Fibroblast of peridontal ligament (primary cell): Measurements from ENCODE around the gene FBXL2.
A peak's percentile ranks its signal among the peaks of the same experiment; 100 is the strongest.
"Not testable (repeated sequence)": the region's sequence is repeated elsewhere in the genome, so short reads cannot be mapped to it uniquely, and the experiment has no call there.

Experiments
- DNase-seq: peaks from one replicate; pipeline ENCODE4 v3.0.0-alpha.2; 2010; ENCODE audit errors: extremely low read depth

Gene FBXL2

GRCh38 chr3:33317963-33318709, 40.9 kb downstream of the FBXL2 start:
- no peak for DNase-seq

DNA sequence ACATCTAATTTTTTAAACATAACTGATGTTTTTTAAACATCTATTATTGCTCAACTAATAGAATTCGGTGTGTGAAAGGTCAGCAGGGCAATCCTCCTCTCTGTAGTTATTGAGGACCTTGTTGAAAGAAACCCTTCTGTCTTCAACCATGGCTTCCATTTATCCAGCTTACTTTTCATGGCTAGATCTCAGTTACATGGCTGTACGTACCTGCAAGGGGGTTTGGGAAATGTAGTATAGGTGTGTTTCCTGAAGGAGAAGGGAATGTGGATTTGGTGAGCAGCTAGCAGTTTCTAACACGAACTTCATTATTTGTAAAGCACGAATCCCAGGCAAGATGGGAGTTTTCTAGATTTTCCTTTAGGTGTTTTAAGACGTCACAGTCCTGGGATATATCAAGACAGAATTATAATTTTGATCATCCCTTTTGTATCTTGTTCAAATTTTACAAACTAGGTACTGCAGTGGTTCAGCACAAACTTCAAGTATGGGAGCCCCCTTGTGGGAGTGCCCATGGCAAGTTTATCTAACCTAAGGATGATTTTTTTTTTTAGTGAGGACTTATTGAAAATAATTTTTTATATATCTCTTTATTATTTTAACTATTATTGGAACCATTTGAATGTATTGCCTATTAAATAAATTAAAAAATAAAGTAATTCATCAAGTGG, 41.6 kb downstream of the FBXL2 start:
- DNase-seq: peak; percentile 25

DNA sequence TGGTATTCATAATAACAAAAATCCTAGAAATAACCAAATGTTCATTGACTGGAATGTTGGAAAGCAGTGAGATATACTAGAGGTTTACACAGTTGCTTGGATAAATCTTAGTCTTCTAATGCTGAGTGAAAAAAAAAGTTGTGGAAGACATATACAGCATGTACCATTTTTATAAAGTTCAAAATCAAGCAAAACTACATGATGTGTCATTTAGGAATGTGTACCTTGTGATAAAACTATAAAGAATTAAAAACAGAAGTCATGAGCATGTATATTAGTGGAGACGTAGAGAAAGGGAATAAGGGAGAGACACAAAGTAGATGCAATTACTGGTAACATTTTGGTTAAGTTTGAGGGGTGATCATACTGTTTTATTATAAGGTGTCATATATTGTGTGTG, 45.2 kb downstream of the FBXL2 start:
- no peak for DNase-seq

DNA sequence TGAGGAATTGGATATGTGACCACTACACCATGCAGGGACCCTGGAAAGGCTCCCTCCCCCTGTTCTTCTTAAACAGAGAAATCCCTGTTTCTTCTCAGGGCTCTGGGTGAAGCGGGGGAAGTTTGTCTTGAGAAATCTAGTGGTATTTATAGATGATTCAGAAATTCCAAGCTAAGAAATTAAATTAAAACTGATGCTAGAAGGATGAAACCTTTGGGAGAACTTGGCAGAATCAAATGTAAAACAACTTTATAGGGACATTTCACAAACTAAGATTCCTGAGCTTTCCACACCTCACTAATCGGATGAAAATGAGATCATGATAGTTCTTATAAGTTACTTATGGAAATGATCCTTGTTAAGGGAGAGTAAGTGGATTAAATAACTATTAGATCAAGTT, 54.2 kb downstream of the FBXL2 start:
- DNase-seq: peak; percentile 85

GRCh38 chr3:33334364-33334763, 57.1 kb downstream of the FBXL2 start:
- DNase-seq: no peak

DNA sequence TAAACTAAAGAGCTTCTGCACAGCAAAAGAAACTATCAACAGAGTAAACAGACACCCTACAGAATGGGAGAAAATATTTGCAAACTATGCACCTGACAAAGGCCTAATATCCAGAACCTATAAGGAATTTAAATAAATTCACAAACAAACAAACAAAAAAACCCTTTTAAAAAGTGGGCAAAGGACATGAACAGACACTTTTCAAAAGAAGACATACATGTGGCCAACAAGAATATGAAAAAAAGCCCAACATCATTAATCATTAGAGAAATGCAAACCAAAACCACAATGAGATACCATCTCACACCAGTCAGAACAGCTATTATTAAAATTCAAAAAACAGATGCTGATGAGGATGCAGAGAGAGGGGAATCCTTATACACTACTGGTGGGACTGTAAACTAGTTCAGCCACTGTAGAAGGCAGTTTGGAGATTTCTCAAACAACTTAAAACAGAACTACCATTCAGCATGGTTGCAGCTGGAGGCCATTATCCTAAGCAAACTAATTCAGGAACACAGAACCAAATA, 61.8 kb downstream of the FBXL2 start:
- DNase-seq: not testable (repeated sequence)

DNA sequence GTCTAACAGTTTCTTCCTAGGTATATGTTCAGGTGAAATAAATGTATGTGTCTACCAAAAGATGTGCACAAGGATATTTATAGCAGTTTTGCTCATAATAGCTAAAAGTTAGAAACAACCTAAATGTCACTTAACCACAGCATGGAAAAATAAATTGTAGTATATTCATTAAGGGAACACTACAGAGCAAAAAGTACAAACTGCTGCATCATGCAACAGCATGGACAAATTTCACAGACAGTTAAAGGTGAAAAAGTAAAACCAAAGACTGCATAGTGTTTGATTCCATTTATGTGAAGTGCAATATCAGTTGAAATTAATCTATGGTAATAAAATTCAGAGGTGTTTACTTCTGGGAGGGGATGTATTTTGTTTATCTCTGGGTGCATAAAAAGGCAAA, 62.5 kb downstream of the FBXL2 start:
- no peak for DNase-seq

DNA sequence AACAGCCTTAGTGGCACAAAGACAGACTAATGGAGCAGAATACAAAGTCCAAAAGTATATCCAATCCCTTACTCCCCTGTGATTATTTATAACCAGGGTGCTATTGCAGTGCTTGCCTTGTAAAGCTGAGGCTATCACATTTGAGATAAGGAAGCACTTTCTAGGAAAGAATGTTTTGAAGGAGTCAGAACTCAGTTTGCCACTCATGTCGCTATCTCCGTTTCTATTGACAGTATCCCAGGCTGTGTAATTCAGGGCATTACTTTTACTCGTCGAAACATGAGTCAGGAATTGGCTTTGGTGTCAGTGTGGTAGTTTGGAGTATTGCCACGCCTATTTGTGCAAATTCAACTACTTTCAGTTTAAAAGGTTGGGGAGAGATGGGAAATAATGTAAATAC, 78.4 kb downstream of the FBXL2 start:
- DNase-seq: peak; percentile 56

GRCh38 chr3:33358172-33358781, 81.0 kb downstream of the FBXL2 start:
- DNase-seq: peak; percentile 32

DNA sequence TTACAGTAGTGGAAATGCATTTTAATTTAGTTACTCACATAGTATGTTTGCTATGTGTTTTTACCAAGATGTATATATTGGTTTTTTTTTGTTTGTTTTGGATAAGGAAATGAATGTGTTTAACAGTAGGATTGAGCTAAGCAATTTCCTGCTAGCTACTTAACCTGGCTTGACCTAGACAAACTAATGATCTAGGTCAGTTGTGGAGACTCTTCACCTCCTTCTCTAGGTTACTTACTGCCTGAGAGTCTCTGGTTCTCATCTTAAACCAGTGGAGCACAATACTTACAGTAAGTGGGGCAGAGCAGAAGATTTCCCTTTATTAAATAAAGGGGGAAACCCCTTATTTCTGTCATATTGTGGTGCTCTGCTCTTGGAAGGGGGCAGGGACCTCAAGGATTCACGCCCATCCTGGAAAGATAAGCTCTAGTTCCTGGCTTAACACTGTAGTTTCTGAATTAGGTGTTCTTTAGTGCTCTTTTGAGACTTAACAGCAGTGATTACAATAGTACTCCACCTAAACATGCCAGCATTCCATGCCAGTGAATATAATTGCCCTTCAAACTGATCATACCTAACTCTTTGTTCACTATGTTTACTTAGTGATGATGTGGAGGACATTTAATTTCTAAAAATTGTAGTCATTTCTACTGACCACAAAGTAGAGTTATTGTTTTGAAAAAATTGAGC, 83.0 kb downstream of the FBXL2 start:
- DNase-seq: peak; percentile 65

- DNase-seq: no peak
Measured at GRCh38 chr3:33363113-33363800, 86.0 kb downstream of the FBXL2 start.

DNA sequence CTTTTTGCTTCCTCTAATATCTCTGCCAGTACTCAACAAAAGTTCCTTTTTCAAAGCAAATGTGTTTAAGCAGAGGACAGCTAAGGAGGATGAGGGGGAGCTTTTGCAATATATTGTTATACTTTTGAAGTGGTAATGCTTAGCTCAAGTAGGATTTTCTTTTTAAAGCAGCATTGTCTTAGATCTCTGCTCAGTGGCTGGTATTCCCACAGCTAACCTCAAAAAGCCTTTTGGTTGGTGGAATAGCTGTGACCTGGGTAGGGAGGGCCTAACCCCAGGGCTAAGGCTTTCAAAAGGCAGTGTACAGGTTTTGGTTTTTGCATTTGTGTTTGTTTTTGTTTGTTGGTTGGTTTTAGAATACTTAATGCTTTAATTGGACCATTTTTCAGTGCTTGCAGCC, 86.8 kb downstream of the FBXL2 start:
- DNase-seq: no peak

GRCh38 chr3:33364531-33365128, 87.4 kb downstream of the FBXL2 start:
- DNase-seq: peak; percentile 67

DNA sequence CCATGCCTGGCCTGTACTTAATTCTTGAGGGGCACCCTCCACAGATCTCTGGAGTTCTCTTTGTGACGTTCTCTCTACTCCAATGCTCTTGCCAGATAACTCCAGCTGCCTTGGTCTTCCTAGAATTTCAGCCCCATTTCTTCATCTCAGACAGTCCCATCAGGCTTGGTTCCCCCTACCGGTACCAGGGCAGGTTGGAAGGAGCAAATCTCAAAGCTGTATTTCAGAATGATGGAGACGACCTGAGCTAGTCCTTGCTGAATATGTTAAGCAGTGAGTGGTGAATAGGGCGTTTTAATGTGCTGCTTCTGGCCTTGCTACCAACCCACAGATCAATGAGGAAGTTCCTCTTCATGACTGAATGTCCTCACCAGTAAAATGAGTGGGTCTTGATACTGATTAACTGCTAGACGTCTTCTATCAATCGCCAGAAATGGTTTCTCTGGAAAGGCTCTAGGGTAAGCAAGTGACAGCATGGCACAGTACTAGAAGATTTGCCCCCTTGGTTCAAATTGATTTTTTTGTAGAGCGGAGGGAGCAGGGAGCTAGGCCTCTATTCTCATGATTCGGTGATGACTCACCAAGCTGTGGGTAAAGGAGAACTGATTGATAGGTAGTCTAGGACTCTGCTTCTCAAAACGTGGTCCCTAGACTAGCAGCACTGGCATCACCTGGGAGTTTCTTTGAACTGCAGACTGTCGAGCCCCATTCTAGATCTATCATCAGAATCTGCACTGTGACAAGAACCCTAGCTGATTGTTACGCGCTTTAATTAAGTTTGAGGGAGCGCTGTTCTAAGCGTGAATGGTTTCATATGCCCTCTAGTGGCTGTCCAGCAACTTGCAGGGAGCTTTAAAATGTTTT, 95.2 kb downstream of the FBXL2 start:
- DNase-seq: peak; percentile 78

DNA sequence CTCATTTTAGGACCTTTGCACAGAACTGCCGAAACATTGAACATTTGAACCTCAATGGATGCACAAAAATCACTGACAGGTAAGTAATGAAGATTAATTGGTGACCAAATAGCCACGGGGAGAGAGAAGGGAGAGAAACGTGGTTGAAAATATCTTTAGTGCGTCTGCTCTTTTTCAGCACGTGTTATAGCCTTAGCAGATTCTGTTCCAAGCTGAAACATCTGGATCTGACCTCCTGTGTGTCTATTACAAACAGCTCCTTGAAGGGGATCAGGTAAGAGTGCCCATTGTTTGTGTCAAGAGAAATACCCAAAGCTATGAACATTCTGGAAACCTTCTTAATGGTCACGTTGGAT, 95.8 kb downstream of the FBXL2 start:
- no peak for DNase-seq

DNA sequence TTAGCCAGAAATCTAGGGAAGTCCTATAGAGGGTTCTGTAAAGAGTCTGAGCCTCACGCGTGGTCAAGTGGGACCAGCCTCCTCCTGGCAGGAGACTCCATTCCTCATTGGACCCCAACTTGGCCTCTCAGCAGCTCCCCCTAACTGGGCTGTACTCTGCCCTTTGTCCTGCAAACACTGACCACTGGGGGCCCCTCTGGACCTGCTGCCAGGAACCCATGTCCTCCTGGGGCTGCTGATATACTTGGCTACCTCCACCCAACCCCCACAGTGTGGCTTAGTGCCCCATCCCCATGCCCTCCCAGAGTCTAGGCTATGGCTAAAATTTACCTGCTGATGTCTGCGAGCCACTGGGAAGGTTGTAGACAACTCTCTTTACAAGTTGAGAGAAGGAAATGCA, 100.2 kb downstream of the FBXL2 start:
- DNase-seq: no peak

DNA sequence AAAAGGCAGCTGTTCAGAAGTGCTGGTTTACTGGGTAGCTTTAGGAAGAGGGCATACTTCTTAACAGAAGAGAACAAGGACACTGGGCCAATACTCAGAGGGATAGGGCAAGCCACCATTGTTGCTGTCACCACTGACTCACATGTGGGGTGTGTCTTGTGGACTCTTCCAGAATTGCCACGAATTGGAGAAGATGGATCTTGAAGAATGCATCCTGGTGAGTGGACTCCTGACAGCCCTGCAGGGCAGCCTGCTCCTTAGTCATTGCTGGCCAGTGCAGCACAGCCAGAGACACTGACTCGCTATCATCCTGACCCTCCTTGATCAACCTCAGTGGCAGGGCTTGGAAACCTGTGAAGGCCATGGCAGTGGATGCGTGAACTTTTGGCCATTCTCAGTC, 100.7 kb downstream of the FBXL2 start:
- peak; percentile 37 for DNase-seq

GRCh38 chr3:33380653-33381052, 103.4 kb downstream of the FBXL2 start:
- DNase-seq: no peak

DNA sequence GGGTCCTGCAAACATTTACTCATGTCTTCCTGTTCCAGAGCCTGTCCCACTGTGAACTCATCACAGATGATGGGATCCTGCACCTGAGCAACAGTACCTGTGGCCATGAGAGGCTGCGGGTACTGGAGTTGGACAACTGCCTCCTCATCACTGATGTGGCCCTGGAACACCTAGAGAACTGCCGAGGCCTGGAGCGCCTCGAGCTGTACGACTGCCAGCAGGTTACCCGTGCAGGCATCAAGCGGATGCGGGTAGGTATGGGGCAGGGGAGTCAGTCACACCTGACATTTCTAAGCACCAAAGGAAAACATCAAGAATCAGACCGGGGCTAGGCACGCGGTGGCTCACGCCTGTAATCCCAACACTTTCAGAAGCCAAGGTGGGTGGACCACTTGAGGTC, 106.7 kb downstream of the FBXL2 start:
- DNase-seq: no peak

- DNase-seq: no peak
Measured at GRCh38 chr3:33385423-33385822, 108.2 kb downstream of the FBXL2 start.
